ENCODE data around the gene BAD. TPM values are rescaled to one million over a fixed set of nuclear protein-coding genes. Genes with fewer than 3 reads are reported as not detected.
A peak's percentile ranks its signal among the peaks of the same experiment; 100 is the strongest.

BAD gene
- total and polyA plus RNA-seq, 8 donors = 45.0 to 71.4 (median 55.1) TPM

GRCh38 chr11:64267207-64267945 lies 17.1 kb downstream of the BAD start:
- ATAC-seq (no peak), DNase-seq (peak in 1 of 4 donors; percentile 85)
- H3K27me3 ChIP-seq = no peaks in the 10 kb centered on the region
- no peak overlapping the region for H3K4me3 ChIP-seq
- H3K9me3 ChIP-seq = no peaks in the 10 kb centered on the region
- peaks cover 0 to 50% of the 10 kb centered on the region in 2 donors for H3K36me3 ChIP-seq
- peaks cover 13 to 35% of the 10 kb centered on the region in 2 donors for H3K4me1 ChIP-seq
- intact Hi-C loops (cut with DNase I) = no loop called here
- peak overlapping the region; percentile 97 to 100 for H3K27ac ChIP-seq
- no peak for TF ChIP-seq CTCF (IDR thresholded peaks at IDR 0.05)

DNA sequence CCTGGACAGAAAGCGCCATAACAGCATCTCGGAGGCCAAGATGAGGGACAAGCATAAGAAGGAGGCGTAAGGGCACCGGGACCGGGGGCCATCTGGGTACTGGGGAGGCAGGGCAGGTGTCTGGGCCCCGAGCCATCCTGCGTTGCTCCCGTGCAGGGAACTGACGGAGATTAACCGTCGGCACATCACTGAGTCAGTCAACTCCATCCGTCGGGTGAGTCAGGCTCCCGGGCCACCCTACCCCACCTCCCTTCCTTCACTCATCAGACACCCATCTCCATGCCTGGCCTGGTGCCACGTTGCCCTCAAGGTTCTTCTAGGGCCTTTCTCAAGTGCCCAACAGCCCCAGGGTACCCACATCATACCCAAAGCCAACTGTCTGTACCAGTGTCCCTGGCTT lies 18.1 kb downstream of the BAD start:
- ATAC-seq = no peak
- peak in 1 of 4 donors; percentile 73 for DNase-seq
- Histone ChIP-seq H3K9me3 (no peaks in the 10 kb centered on the region), H3K27me3 (no peaks in the 10 kb centered on the region), H3K4me3 (no peak overlapping the region), H3K4me1 (peaks cover 9 to 25% of the 10 kb centered on the region in 2 donors), H3K36me3 (peaks cover 0 to 61% of the 10 kb centered on the region in 2 donors), H3K27ac (no peak overlapping the region)
- intact Hi-C loops (cut with DNase I) = no loop called here
- TF ChIP-seq CTCF (IDR thresholded peaks at IDR 0.05) = no peak

GRCh38 chr11:64265176-64266160 lies 19.0 kb downstream of the BAD start:
- Histone ChIP-seq H3K4me1 (peaks cover 9 to 25% of the 10 kb centered on the region in 2 donors), H3K27ac (no peak overlapping the region), H3K9me3 (no peaks in the 10 kb centered on the region), H3K36me3 (peaks cover 0 to 66% of the 10 kb centered on the region in 2 donors), H3K27me3 (no peaks in the 10 kb centered on the region), H3K4me3 (no peak overlapping the region)
- intact Hi-C loops (cut with DNase I) = no loop called here
- no peak for ATAC-seq
- DNase-seq = peak in 1 of 4 donors; percentile 76
- no peak for TF ChIP-seq CTCF (IDR thresholded peaks at IDR 0.05)

DNA sequence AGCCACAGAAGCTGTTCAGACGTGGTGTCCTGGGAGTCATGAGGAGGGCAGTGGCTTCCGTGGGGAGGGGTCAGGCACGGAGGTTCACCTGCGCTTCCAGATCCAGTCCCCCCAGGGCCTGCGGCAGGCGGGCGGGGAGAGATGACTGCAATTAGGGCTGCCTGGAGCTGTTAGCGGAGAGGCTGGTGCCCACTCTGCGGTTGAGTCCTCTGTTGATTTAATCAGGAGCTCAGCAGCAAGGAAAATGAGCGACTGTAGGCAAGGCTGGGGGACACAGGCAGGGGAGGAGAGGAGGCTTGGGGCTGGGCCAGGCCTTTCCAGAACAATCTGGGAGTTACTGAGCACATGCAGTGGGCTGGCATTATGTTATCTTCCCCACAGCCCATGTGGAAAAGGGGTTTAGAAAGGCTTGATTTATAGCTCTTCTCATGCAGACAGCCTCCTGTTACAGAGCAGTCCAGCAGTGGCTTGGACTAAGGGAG lies 20.1 kb downstream of the BAD start:
- no peak for TF ChIP-seq CTCF (IDR thresholded peaks at IDR 0.05)
- DNase-seq (peak in 1 of 4 donors; percentile 62), ATAC-seq (no peak)
- peaks cover 0 to 75% of the 10 kb centered on the region in 2 donors for H3K36me3 ChIP-seq
- H3K4me3 ChIP-seq = no peak overlapping the region
- no peaks in the 10 kb centered on the region for H3K27me3 ChIP-seq
- H3K27ac ChIP-seq = no peak overlapping the region
- intact Hi-C loops (cut with DNase I) = no loop called here
- H3K4me1 ChIP-seq = peaks cover 9 to 25% of the 10 kb centered on the region in 2 donors
- H3K9me3 ChIP-seq = no peaks in the 10 kb centered on the region

DNA sequence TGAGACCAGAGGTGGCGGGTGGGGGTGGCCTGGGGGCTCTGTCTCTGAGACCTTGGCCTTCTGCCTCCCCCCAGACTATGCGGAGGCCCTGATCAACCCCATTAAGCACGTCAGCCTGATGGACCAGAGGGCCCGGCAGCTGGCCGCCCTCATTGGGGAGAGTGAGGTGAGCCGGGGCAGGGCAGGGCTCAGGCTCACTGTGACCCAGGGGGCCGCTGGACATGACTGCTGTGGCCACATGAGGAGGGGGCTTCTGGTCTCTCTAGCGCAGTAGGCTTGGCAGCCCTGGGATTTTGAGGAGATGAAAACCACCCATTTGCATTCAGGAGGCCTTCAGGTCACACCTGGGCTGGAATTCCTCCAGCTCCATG lies 20.5 kb downstream of the BAD start:
- Histone ChIP-seq H3K27me3 (no peaks in the 10 kb centered on the region), H3K27ac (no peak overlapping the region), H3K36me3 (peaks cover 0 to 80% of the 10 kb centered on the region in 2 donors), H3K9me3 (no peaks in the 10 kb centered on the region), H3K4me3 (no peak overlapping the region), H3K4me1 (peaks cover 9 to 22% of the 10 kb centered on the region in 2 donors)
- DNase-seq (peak in 1 of 4 donors; percentile 62), ATAC-seq (no peak)
- intact Hi-C loops (cut with DNase I) = no loop called here
- TF ChIP-seq CTCF (IDR thresholded peaks at IDR 0.05) = no peak
